Gastroesophageal sphincter (tissue), 3 donors: ENCODE data around the gene PBRM1.

ENCODE experiments used
- CTCF ChIP-seq, 4 experiments: fragments of 200-600 bp in 2 of 4; fragments of 450-650 bp in 2 of 4; sonication (generic) in 1 of 4; IDR thresholded peaks; one replicate each; pipeline ENCODE4 v1.5.1; 2017 to 2019; ENCODE audit warnings: antibody characterized with exemption in 4 of 4, mild to moderate bottlenecking in 2 of 4, moderate library complexity in 2 of 4
- EP300 ChIP-seq: sonication (generic); formaldehyde crosslinking; IDR thresholded peaks from one replicate; pipeline ENCODE4 v1.6.1; 2017; ENCODE audit warnings: antibody characterized with exemption, mild to moderate bottlenecking
- POLR2A ChIP-seq, 2 donors: fragments of 450-650 bp; IDR thresholded peaks; one replicate each; pipeline ENCODE4 v1.6.1; 2017; ENCODE audit warnings: antibody characterized with exemption in 2 of 2, mild to moderate bottlenecking in 2 of 2, moderate library complexity in 1 of 2
- POLR2AphosphoS5 ChIP-seq: sonication (generic); formaldehyde crosslinking; IDR thresholded peaks from one replicate; pipeline ENCODE4 v1.6.1; 2017; ENCODE audit warnings: antibody characterized with exemption

- TF ChIP-seq POLR2AphosphoS5 = no peak
- no peak for TF ChIP-seq CTCF (IDR thresholded peaks at IDR 0.05)
- no peak for TF ChIP-seq POLR2A (IDR thresholded peaks at IDR 0.05)
- no peak for TF ChIP-seq EP300
These were observed 45.9 kb upstream of the PBRM1 start for GRCh38 chr3:52731590-52731989.
